ENCODE results near the gene CPLX4. TPM values are rescaled to one million over a fixed set of nuclear protein-coding genes. Genes with fewer than 3 reads are reported as not detected.

The CPLX4 gene
- not detected for total RNA-seq

- ATAC-seq: no peak
Measured at GRCh38 chr18:59318460-59319050, at the start of gene CPLX4. TSS of gene CPLX4 (minus strand) at chr18:59318649. CDS start at chr18:59318462, 187 bp downstream.

- ATAC-seq: no peak
Measured at GRCh38 chr18:59360381-59360780, 41.9 kb upstream of the CPLX4 start.

GRCh38 chr18:59359576-59359952 lies 41.1 kb upstream of the CPLX4 start:
- no peak for ATAC-seq

- ATAC-seq: peak; percentile 99
Measured at GRCh38 chr18:59358712-59359575, 40.5 kb upstream of the CPLX4 start, which contains the start of gene LMAN1. TSS of gene LMAN1 (minus strand) at chr18:59359265. CDS start at chr18:59359244, 21 bp downstream.

GRCh38 chr18:59358414-59358711 lies 39.9 kb upstream of the CPLX4 start:
- ATAC-seq: no peak

- peak; percentile 61 for ATAC-seq
Measured at GRCh38 chr18:59357928-59358327, 39.5 kb upstream of the CPLX4 start.

GRCh38 chr18:59354731-59355130 lies 36.3 kb upstream of the CPLX4 start:
- no peak for ATAC-seq

- ATAC-seq: no peak
Measured at GRCh38 chr18:59353079-59353680, 34.7 kb upstream of the CPLX4 start.

- no peak for ATAC-seq
Measured at GRCh38 chr18:59352250-59352855, 33.9 kb upstream of the CPLX4 start.

GRCh38 chr18:59345556-59345955 lies 27.1 kb upstream of the CPLX4 start:
- no peak for ATAC-seq

GRCh38 chr18:59344996-59345395 lies 26.5 kb upstream of the CPLX4 start:
- ATAC-seq: no peak

GRCh38 chr18:59343926-59344325 lies 25.5 kb upstream of the CPLX4 start:
- no peak for ATAC-seq

GRCh38 chr18:59340817-59341216 lies 22.4 kb upstream of the CPLX4 start:
- no peak for ATAC-seq

- ATAC-seq: no peak
Measured at GRCh38 chr18:59340312-59340711, 21.9 kb upstream of the CPLX4 start.

- ATAC-seq: no peak
Measured at GRCh38 chr18:59332986-59333385, 14.5 kb upstream of the CPLX4 start.

- ATAC-seq: no peak
Measured at GRCh38 chr18:59328683-59329082, 10.2 kb upstream of the CPLX4 start.

GRCh38 chr18:59325965-59326364 lies 7.5 kb upstream of the CPLX4 start:
- ATAC-seq: no peak

GRCh38 chr18:59324623-59324971 lies 6.1 kb upstream of the CPLX4 start:
- ATAC-seq: no peak

GRCh38 chr18:59323931-59324622 lies 5.6 kb upstream of the CPLX4 start:
- no peak for ATAC-seq

- ATAC-seq: no peak
Measured at GRCh38 chr18:59311631-59312030, 6.8 kb downstream of the CPLX4 start.

- ATAC-seq: no peak
Measured at GRCh38 chr18:59308938-59309260, 9.6 kb downstream of the CPLX4 start.

GRCh38 chr18:59308248-59308937 lies 10.1 kb downstream of the CPLX4 start:
- peak; percentile 78 for ATAC-seq

Data from esophagus mucosa (tissue), 1 donor.